Spleen (tissue), 7 donors: ENCODE data around the gene SYNGR4.

Experiments
- POLR2A ChIP-seq, 3 donors: fragments of 450-650 bp; IDR thresholded peaks; one replicate each; pipeline ENCODE4 v1.5.1; 2017; ENCODE audit warnings: antibody characterized with exemption in 3 of 3, mild to moderate bottlenecking in 1 of 3
- POLR2AphosphoS5 ChIP-seq, 3 donors: sonication (generic); formaldehyde crosslinking; IDR thresholded peaks; one replicate each; pipeline ENCODE4 v1.5.1; 2017; ENCODE audit warnings: antibody characterized with exemption in 3 of 3
- TF ChIP-seq, protein P1 (sequence below), 11 experiments: fragments of 200-600 bp in 7 of 11; fragments of 450-650 bp in 4 of 11; sonication (generic) in 4 of 11; IDR thresholded peaks in 8 of 11; conservative IDR thresholded peaks in 3 of 11; 1 replicate in 7 of 11; 2 replicates in 4 of 11; pipeline versions ENCODE4 v1.4.0 to v1.8.0; 2016 to 2021; ENCODE audit warnings: antibody characterized with exemption in 11 of 11, inconsistent platforms in 4 of 11, mild to moderate bottlenecking in 1 of 11
- donor health status: DM: no; HTN: no; CAD: no; lungs with moderate emphysema.
- donor health status: DM: no; HTN: no; CAD: no.
- donor health status: DM: no; HTN: no; CAD: no.

- TF ChIP-seq POLR2AphosphoS5 (IDR thresholded peaks at IDR 0.05) (peak; percentile 85 to 90 (median 89)), POLR2A (IDR thresholded peaks at IDR 0.05) (peak in 2 of 3 donors; percentile 49 to 82)
- TF ChIP-seq, protein P1, sequence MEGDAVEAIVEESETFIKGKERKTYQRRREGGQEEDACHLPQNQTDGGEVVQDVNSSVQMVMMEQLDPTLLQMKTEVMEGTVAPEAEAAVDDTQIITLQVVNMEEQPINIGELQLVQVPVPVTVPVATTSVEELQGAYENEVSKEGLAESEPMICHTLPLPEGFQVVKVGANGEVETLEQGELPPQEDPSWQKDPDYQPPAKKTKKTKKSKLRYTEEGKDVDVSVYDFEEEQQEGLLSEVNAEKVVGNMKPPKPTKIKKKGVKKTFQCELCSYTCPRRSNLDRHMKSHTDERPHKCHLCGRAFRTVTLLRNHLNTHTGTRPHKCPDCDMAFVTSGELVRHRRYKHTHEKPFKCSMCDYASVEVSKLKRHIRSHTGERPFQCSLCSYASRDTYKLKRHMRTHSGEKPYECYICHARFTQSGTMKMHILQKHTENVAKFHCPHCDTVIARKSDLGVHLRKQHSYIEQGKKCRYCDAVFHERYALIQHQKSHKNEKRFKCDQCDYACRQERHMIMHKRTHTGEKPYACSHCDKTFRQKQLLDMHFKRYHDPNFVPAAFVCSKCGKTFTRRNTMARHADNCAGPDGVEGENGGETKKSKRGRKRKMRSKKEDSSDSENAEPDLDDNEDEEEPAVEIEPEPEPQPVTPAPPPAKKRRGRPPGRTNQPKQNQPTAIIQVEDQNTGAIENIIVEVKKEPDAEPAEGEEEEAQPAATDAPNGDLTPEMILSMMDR (IDR thresholded peaks at IDR 0.05 in 8 of 11, conservative IDR thresholded peaks at IDR 0.05 in 3 of 11), result peak in 1 of 11 experiments; percentile 33
Measured at GRCh38 chr19:48332662-48333466, 31.3 kb upstream of the SYNGR4 start.
